BE2C (cell line): ENCODE results near the gene DGKI.

Experiments
- DNase-seq: peaks from one replicate; pipeline ENCODE4 v3.0.0-alpha.2; 2020
- H3K27me3 ChIP-seq: fragments of 250-450 bp; sonication (Bioruptor Pico); 2 replicates; pipeline ENCODE4 v1.5.1; 2020; ENCODE audit warnings: mild to moderate bottlenecking
- H3K36me3 ChIP-seq: fragments of 250-450 bp; sonication (Bioruptor Pico); 2 replicates; pipeline ENCODE4 v1.5.1; 2020; ENCODE audit warnings: mild to moderate bottlenecking
- H3K4me1 ChIP-seq: fragments of 250-450 bp; sonication (Bioruptor Pico); 2 replicates; pipeline ENCODE4 v1.5.1; 2020
- H3K4me3 ChIP-seq: 2 replicates; pipeline ENCODE4 v1.5.1; 2011; ENCODE audit warnings: low read depth, low read length
- H3K9me3 ChIP-seq: fragments of 250-450 bp; sonication (Bioruptor Pico); 2 replicates; pipeline ENCODE4 v1.5.1; 2020
- CTCF ChIP-seq: IDR thresholded peaks from 2 replicates; pipeline ENCODE4 v1.5.1; 2012; ENCODE audit warnings: mild to moderate bottlenecking, low read depth, low read length

The DGKI gene

GRCh38 chr7:137689761-137690160 lies 157.0 kb downstream of the DGKI start:
- H3K4me1 ChIP-seq, result peaks cover 29% of the 10 kb centered on the region
- no peaks in the 10 kb centered on the region for H3K27me3 ChIP-seq
- no peak overlapping the region for H3K4me3 ChIP-seq
- no peak for TF ChIP-seq CTCF
- no peaks in the 10 kb centered on the region for H3K36me3 ChIP-seq
- H3K9me3 ChIP-seq, result no peaks in the 10 kb centered on the region
- DNase-seq, result no peak

DNA sequence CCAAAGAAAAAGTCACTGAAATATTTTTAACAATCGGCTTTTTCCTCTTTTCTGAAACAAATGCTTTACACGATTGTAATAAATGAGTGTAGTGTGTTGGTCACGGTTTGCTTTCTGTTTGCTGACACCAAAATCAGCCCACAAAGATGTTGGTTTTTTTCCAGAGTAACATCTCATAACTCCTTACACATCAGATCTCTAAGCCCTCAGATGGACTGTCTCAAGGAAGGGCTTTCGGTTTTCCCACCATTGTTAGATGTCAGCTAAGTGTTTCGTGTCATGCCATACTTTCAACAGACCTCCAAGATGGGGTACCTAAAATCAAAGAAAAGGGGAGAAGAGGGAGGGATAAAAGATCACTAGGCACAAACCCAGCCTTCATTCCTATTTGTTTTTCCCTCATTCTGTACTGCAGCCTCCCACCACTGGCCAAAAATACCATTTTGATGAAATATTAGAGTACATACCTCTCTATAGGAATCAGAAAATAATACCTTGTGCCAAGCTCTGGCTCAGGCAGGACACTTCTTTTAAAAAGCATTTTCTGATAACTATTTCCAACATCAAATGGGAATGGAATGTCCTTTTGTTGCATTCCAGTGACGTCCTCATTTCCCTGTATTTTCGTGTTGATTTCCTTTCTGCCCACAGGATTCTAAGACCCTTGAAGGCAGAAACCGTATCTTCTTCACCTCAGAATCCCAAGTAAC lies 159.1 kb downstream of the DGKI start:
- no peaks in the 10 kb centered on the region for H3K9me3 ChIP-seq
- H3K36me3 ChIP-seq, result no peaks in the 10 kb centered on the region
- no peak overlapping the region for H3K4me3 ChIP-seq
- no peak for DNase-seq
- no peak for TF ChIP-seq CTCF
- no peaks in the 10 kb centered on the region for H3K27me3 ChIP-seq
- H3K4me1 ChIP-seq, result peaks cover 25% of the 10 kb centered on the region

DNA sequence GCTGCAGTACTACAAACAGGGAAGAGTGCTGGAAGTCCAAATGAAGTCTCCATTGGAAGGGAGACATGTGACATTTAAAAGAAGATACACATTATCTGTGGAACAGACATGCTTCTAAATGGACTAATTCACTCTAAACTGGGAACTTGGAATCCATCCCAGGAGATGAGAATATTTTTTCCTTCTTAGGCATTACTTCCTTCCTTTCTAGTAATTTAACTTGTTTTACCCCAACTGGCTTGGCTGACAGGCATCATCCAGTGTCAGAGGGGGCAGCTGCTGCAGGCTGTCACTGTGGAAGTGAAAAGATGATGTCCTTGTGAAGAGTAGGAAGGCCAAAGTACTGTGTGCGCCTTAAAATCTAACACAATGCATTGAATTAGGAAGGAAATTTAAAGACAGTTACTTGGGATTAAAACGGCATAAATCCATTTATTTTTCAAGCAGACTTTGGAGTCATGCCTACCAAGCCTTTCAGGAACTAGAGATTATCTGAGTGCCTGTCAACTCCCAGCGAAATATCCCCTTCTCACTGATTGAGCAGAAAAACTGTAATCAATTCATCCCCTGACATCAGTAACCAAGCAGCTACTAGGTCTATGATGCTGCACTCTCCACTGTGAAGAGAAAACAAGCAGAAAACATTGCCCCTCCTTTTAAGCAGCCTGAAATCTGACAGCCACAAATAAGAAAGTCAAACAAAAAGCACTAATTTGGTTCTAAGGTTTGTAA lies 161.2 kb downstream of the DGKI start:
- Histone ChIP-seq H3K4me3 (no peak overlapping the region), H3K27me3 (no peaks in the 10 kb centered on the region), H3K4me1 (peaks cover 17% of the 10 kb centered on the region), H3K36me3 (no peaks in the 10 kb centered on the region), H3K9me3 (no peaks in the 10 kb centered on the region)
- no peak for DNase-seq
- no peak for TF ChIP-seq CTCF

GRCh38 chr7:137684776-137685175 lies 162.0 kb downstream of the DGKI start:
- DNase-seq, result no peak
- no peaks in the 10 kb centered on the region for H3K36me3 ChIP-seq
- H3K4me3 ChIP-seq, result no peak overlapping the region
- H3K27me3 ChIP-seq, result no peaks in the 10 kb centered on the region
- TF ChIP-seq CTCF, result no peak
- H3K4me1 ChIP-seq, result peaks cover 13% of the 10 kb centered on the region
- H3K9me3 ChIP-seq, result no peaks in the 10 kb centered on the region

- no peak for DNase-seq
- peaks cover 13% of the 10 kb centered on the region for H3K4me1 ChIP-seq
- H3K4me3 ChIP-seq, result no peak overlapping the region
- no peaks in the 10 kb centered on the region for H3K36me3 ChIP-seq
- no peak for TF ChIP-seq CTCF
- no peaks in the 10 kb centered on the region for H3K9me3 ChIP-seq
- no peaks in the 10 kb centered on the region for H3K27me3 ChIP-seq
These were observed 162.5 kb downstream of the DGKI start for GRCh38 chr7:137684316-137684715.

GRCh38 chr7:137682596-137682995 lies 164.2 kb downstream of the DGKI start:
- Histone ChIP-seq H3K9me3 (no peaks in the 10 kb centered on the region), H3K27me3 (no peaks in the 10 kb centered on the region), H3K4me1 (peaks cover 13% of the 10 kb centered on the region), H3K36me3 (no peaks in the 10 kb centered on the region), H3K4me3 (no peak overlapping the region)
- DNase-seq, result no peak
- TF ChIP-seq CTCF, result no peak
